HG03378 (cell line): ENCODE results near the gene SIMC1.
"Not testable (repeated sequence)": the region's sequence is repeated elsewhere in the genome, so short reads cannot be mapped to it uniquely, and the experiment has no call there.

Experiments
- ATAC-seq: cut with Tn5 transposase; IDR thresholded peaks from one replicate; pipeline ENCODE4 v1.9.1; 2021; ENCODE audit warnings: mild to moderate bottlenecking, moderate library complexity; ENCODE audit not compliant: unreplicated experiment

Gene SIMC1

DNA sequence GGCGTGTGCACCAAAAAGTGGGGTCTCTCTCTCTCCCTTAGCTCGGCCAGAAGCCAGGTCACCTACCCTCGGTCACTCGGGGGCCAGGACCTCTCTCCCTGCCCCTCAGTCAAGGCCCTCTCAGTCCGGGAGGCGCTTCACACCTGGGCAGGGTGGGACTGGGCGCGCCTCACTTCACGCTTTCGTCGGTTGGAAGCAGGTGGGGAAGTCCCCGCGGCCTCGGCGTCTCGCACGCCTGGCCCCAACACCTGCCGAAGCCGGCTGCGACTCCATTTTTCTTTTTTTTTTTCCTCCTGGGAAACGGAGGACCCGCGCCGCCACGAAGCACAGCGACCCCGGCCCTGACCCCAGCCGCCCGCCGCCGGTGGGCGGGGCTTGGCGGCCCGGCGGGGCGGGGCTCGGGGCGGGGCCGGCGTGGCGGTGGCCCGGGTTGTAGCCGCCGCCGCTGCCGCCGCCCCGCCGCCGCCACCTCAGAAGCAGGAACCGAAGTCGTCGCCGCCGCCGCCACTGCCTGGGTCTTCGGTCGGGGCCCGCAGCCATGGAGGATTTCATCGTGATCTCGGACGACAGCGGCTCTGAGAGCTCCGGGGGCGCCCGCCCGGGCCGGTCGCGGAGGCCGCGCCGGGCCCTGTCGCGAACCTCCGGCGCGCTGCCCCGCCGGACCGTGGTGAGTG lies at the start of gene SIMC1:
TSS of gene SIMC1 (plus strand) at position 454 of the 674 bp plus-strand sequence. CDS start at position 539, 85 bp downstream.
- ATAC-seq: not testable (repeated sequence)

DNA sequence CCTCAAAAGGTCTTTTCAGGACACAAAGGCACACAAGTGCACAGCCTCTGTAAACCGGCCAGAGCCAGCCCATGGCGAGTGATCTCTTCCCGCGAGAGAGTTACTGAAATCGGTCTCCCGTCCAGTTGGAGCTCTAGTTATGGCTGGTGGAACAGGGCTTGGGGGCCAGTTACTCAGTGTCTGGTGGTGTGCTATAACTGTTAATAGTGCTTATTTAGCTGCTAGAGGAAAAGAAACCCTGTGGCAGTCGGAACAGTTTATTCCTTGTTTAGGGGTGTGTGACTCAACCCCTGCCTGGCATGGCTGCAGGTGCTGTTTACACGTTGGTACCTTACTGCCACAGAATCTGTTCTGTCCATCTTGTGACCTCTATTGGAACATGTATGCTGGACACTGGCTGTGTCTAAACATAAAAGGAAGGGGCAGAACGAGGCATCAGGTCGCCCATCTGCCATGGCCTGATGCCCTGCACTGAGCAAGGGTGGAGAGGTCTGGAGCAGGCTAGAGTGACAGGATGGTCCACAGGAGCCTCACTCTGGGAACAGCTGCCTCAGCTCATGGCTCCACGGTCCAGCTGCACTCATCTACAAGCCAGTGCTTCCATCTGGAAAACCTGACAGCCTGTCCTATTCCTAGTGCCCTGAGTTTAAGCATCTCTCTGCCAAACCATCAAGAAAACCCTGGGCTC lies 49.6 kb upstream of the SIMC1 start:
- no peak for ATAC-seq

DNA sequence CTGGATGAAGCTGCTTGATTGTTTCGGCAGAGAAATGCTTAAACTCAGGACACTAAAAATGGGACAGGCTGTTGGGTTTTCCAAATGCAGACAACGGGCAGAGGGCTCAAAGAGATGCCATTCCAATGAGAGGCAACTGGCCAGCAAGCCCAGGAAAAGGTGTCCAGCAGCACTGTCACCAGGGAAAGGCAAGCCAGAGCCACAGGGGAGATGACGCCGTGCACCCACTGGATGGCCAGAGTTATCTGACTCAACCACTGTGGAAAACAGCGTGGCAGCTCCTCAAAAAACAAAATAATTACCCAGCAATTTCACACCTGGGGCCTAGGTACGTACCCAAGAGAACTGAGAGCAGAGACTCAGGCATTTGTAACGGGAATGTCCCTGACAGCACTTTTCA lies 48.4 kb upstream of the SIMC1 start:
- ATAC-seq: no peak

DNA sequence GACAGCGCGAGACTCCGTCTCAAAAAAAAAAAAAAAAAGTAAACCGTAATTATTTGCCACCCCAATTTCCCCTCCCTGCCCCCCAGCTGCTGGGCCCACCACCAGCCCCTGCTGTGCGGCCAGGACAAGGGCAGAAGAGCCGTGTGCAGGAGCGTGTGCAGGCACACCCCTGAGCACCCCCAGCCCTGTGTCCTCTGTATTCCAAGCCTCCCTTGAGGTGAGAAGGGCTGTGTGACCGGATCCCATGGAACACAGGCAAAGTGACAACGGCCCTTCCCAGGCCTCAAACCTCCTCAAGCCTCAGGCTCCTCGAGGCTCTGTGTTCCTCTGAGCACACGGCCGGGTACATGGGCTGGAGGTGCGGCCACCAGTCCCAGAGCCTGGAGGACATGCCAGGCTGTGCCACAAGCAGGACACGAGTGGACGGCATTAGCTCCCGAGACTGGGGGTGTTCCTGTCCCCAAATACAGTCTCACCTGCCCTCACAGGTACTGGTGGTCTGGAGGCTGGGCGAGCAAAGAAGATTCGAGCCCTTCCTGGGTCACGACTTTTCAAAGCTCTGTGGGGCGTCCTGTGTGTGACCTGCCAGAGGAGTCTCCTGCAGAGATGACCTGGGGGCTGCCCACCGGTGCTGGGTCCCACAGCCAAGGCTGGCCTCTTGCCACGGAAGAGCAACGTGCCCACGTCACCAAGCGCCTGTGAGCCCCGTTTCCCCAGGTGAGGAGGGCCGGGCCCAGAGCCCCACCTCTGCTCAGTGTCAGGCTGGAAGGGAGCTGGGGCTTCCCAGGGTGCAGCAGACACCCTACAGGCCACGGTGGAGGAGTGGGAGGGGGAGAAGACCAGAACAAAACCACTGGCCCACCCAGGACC lies 47.1 kb upstream of the SIMC1 start:
- no peak for ATAC-seq

DNA sequence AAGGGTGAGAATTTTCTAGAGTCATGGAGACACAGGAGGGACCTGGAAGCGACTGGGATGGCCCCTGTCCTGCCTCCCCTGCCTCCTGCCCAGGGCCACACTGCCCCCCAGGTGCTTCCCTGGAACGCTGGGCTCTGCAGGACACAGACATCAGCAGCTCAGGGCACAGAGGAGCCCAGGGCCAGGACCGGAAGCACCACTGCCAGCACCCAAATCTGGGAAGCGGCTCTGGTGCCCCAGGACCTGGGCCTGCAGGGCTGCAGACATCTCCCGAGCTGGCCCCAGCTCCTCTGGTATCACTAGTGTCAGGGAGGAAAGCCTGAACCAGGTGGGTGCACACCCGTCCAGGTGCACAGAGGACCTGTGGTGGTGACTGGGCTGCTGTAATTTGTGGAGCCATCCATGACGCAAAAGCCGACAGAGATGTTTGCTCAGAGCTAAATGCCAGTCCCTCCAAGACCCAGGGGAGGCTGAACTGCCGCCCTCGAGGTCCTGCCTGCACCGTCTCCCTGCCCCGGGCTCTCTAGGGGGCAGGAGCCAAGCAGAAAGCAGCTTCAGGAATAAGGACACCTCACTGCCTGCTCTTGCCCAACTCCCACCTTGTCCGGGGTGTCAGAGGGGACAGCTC lies 46.0 kb upstream of the SIMC1 start:
- ATAC-seq: no peak

DNA sequence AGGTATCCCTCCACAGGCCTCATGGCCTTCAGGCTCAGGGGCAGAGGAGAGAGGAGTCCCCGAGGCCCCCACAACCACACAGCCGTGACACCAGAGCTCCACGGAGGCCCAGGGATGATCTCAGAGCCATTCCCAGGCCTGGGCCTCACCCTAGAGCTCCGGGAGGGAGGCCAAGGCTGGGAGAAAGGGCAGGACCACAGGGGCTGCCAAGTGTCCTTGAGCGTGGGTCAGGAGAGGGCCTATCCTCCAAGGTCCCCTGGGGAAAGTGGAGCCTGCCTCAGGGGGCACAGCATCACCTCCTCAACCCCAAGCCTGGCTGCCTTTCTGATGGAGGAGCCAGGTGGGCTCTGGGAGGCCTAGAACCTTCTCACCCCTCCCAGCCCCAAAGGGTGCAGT lies 45.5 kb upstream of the SIMC1 start:
- ATAC-seq: not testable (repeated sequence)

DNA sequence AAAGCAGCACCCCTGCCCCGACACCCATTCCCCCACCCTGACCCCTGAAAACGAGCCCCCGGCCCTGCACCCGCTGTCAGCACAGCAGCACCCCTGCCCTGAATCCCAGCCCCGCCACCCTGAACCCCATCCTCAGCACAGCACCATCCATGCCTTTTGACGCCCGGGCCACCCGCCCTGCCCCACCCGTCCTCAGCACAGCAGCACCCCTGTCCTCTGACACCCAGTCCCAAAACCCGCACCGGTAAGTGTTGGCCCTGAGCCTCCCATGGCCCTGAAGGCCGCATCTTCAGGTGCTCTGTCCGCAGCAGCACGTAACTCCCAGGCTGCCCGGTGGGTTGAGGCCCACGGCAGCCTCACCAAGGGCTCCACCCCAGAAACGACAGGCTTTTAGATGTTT lies 44.6 kb upstream of the SIMC1 start:
- ATAC-seq: not testable (repeated sequence)

DNA sequence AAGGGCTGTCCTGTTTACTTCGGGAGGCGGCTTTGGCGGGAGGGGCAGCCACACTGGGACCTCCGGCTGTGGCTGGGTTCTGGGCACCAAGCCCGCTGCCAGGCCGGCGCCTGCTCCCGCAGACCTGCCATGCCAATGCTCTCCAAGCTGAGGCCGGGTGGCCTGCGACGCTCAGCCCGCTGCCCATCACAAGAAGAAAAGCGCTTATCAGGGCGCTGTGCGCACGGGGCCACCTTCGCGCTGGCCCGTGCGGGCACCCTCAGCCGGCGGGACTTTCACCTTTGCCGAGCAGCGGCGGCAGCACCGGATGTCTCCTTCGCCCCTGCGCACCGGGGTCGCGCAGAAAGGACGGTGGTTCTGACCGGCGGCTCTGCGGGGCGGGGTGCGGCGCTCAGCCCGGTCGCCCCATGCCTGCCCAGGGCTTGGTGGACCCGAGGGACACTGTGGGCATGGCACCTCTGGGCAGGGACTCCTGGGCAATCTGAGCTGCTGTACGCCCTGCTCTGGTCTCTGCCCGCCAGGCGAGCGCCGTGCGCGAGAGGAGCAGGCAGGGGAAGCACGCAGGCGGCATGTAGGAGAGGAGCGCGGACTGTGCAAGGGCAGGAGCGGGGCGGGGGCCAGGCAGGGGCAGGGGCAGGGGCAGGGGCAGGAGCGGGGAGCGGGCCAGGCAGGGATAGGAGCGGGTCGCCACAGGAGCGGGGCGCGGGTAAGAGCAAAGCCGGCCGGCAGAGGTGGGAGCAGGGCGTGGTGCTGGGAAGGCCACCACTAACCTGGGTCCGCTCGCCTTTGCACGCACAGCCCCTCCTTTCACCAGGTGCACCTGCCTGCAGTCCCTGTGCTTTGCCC lies 43.8 kb upstream of the SIMC1 start:
- not testable (repeated sequence) for ATAC-seq

DNA sequence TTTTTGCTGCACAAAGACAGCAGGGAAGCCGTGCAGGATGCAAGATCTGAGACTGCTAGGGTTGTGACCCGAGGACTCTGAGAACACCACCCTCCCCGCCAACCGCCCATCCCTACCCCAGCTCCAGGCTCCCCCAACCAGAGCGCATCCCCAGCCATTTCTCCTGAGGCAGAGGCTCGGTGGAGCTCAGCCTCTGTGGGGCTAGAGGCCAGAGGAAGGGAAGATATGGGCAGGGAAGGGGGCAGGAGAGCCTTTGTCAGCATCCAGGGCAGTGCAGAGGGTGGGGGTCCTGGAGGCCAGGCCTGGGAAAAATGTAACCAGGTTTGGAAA lies 43.2 kb upstream of the SIMC1 start:
- ATAC-seq: not testable (repeated sequence)

DNA sequence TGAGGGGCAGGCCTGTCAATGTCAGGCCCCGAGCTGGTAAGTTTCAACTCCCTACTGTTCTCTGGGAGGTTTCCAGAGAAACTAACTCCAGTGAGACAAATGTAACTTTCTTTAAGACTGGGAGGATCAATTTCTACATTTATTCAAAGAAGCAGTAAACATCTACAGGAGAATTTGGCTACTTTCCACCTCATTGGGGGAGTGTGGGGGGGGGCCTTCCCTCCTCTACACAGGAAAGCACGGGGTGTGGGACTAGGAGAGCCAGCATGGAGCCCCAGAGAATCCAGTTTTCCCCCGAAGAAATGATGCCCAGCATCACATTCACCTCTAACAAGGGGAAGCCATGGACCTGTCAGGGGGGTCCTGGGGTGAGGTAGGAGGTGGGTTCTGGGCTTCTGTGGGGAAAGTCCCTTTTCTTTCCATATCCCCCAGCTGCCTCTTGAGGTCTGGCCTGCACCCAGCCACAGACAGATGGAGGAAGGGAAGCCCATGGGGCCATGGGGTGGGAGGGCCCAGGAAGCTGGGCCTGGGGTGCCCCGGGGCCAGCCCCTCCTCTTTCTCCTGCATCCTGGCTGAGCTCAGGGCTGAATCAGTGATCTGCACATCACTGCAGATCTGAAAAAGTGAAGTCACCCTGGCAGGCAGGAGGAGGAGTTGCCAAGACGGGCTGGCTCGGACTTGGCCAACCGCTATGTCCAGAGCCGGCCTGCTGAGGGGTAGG lies 42.6 kb upstream of the SIMC1 start:
- ATAC-seq: not testable (repeated sequence)

DNA sequence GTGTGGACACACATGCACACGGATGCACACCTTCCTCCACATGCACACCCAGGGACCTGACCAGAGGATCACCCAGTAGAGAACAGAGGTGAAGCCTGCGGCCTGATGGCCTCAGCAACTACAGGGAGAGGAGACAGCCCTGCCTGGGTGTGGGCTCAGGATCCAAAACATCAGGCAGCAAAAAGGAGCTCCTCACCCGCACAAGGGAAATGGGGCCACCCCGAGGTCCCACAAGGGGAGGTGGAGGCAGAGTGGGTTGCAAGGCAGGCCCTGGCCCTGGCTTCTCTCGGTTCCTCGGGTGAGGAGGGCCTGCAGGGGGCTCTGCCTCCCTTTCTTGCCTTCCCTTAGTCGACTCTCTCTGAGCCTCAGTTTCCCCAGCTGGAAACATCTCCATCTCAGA lies 41.4 kb upstream of the SIMC1 start:
- ATAC-seq: not testable (repeated sequence)

DNA sequence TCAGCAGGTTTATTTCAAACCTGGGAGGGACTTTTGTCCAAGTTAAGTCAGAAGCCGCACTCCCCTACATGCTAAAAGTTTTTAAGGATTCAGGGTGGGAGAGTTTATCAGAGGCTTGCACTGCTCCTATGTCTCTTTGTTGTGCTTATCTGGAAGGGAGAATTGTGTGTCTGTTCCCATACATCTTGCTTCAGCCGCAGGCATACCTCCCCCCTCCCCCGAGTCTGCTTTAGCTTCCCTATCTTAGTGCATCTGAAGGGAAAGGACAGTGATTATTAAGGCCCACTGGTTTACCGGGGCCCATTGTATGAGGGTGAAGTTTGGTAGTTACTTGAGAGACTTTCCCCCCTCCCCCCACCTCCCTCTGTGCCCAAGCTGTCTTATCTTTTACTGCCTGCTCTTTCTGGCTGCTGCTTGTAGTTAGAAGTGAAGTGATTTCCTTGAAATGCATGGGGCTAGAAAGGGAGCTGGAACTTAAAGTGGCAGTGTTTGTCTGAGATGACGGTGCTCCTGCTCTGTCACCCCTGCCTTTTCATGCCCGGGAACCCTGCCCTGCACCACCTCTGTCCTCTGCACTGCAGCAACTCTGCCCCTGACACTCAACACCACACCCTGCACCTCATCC lies 40.9 kb upstream of the SIMC1 start:
- not testable (repeated sequence) for ATAC-seq

DNA sequence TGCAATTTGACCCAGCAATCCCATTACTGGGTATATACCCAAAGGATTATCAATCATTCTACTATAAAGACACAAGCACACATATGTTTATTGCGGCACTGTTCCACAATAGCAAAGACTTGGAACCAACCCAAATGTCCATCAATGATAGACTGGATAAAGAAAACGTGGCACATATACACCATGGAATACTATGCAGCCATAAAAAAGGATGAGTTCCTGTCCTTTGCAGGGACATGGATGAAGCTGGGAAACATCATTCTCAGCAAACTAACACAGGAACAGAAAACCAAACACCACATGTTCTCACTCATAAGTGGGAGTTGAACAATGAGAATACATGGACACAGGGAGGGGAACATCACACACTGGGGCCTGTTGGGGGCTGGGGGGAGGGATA lies 39.9 kb upstream of the SIMC1 start:
- not testable (repeated sequence) for ATAC-seq

DNA sequence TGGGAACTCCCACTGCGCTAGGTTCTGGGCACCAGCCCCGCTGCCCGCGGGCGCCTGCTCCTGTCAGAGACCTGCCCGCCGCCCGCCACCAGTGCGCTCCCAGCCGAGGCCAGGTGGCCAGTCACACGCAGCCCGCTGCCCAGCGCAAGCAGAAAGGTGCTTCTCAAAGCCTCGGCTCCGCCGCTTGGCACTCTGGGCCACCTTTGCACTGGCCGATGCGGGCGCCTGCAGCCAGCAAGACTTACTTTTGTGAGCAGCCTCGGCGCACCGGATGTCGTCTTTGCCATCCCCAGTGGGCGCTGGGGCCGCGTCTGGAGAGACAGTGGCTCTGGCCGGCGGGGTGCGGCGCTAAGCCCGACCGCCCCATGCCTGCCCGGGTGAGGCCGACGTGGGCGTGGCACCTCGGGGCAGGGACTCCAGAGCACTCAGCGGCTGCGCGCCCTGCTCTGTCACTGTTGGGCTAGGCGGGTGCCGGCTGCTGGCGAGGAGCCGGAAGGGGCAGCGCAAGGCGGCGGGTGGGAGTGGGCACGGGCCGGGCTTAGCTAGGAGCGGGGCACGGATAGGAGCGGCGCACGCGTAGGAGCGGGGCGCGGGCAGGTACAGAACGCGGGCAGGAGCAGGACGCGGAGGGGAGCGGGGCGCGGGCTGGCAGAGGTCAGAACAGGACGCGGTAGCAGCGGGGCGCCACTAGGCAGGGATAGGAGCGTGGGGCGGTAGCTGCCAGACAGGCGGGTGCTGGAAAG lies 39.1 kb upstream of the SIMC1 start:
- ATAC-seq: not testable (repeated sequence)

DNA sequence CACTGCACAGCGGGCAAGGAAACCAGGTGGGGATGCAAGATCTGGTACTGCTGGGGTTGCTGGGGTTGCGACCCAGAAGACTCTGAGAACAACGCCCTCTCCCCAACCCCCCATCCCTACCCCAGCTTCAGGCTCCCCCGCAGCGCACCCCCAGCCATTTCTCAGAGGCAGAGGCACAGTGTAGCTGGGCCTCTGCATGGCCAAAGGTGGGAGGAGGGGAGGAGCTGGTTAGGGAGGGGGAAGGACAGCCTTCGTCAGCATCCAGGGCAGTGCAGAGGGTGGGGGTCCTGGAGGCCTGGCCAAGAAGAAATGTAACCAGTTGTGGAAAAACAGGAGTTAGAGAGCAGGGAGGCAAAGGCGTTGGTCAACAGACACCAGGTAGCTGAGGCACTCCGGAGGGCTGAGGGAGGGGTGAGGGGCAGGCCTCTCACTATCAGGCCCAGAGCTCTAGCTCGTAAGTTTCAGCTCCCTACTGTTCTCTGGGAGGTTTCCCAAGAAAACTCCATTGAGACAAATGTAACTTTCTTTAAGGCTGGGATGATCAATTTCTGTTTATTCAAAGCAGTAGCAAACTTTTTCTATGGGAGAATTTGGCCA lies 38.3 kb upstream of the SIMC1 start:
- ATAC-seq: not testable (repeated sequence)

DNA sequence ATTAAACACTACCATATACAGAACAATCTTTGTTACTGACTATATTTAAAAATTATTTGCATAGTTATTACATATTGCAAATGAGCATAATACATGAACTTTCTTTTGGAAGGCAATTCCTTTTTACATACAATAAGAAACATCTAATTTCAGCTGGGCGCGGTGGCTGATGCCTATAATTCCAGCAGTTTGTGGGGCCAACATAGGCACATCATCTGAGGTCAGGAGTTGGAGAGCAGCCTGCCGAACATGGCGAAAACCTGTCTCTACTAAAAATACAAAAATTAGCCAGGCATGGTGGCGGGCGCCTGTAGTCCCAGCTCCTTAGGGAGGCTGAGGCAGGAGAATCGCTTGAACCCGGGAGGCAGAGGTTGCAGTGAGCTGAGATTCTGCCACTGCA lies 36.4 kb upstream of the SIMC1 start:
- no peak for ATAC-seq

DNA sequence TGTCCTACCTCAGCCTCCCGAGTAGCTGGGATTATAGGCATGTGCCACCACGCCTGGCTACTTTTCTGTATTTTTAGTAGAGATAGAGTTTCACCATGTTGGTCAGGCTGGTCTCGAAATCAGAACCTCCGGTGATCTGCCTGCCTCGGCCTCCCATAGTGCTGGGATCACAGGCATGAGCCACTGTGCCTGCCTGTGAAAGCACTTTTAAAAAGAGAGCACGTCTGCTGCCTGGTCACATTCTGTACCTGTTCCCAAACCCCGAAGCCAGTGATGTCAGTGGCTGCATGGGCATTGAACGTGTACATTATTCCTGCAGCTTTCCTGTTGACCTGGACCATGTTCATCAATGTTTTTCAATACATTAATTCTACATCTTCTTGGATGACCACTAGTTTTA lies 35.1 kb upstream of the SIMC1 start:
- no peak for ATAC-seq

DNA sequence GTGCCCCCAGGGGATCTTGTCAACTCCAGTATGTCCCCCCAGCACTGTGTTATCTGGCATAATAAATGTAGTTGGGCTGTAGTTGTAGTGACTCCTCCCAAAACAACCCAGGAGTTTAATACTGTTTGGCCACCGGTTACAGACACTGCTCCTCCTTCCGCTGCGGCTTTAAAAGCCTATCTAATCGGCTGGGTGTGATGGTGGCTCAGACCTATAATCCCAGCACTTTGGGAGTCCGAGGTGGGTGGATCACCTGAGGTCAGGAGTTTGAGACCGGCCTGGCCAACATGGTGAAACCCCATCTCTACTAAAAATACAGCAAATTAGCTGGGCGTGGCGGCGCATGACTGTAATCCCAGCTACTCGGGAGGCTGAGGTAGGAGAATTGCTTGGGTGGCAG lies 34.7 kb upstream of the SIMC1 start:
- not testable (repeated sequence) for ATAC-seq
